NCI-H69 (cell line): ENCODE data around the gene RICTOR.
"Not testable (repeated sequence)": the region's sequence is repeated elsewhere in the genome, so short reads cannot be mapped to it uniquely, and the experiment has no call there.

Source experiments
- DNase-seq: peaks from one replicate; lab custom pipeline; 2025; lab: John Stamatoyannopoulos, UW

The RICTOR gene

GRCh38 chr5:39058178-39058921 lies 15.8 kb downstream of the RICTOR start:
- no peak for DNase-seq

- no peak for DNase-seq
Measured at GRCh38 chr5:39057734-39058133, 16.5 kb downstream of the RICTOR start.

- peak; percentile 29 for DNase-seq
Measured at GRCh38 chr5:39055768-39056398, 18.3 kb downstream of the RICTOR start.

GRCh38 chr5:39055027-39055767 lies 19.0 kb downstream of the RICTOR start:
- DNase-seq: no peak

- no peak for DNase-seq
Measured at GRCh38 chr5:39053189-39053588, 21.0 kb downstream of the RICTOR start.

- DNase-seq: no peak
Measured at GRCh38 chr5:39052141-39052540, 22.1 kb downstream of the RICTOR start.

GRCh38 chr5:39049315-39049714 lies 24.9 kb downstream of the RICTOR start:
- no peak for DNase-seq

GRCh38 chr5:39040875-39041274 lies 33.3 kb downstream of the RICTOR start:
- DNase-seq: peak; percentile 51

GRCh38 chr5:39034493-39034892 lies 39.7 kb downstream of the RICTOR start:
- not testable (repeated sequence) for DNase-seq

GRCh38 chr5:39031041-39031440 lies 43.2 kb downstream of the RICTOR start:
- DNase-seq: no peak

- DNase-seq: no peak
Measured at GRCh38 chr5:39025456-39025855, 48.7 kb downstream of the RICTOR start.

- DNase-seq: no peak
Measured at GRCh38 chr5:39024884-39025283, 49.3 kb downstream of the RICTOR start.

GRCh38 chr5:39024005-39024404 lies 50.2 kb downstream of the RICTOR start:
- DNase-seq: peak; percentile 37

GRCh38 chr5:39023121-39023520 lies 51.1 kb downstream of the RICTOR start:
- DNase-seq: no peak

GRCh38 chr5:39022151-39022550 lies 52.0 kb downstream of the RICTOR start:
- no peak for DNase-seq

- DNase-seq: no peak
Measured at GRCh38 chr5:39021413-39021812, 52.8 kb downstream of the RICTOR start.

- no peak for DNase-seq
Measured at GRCh38 chr5:39020458-39020857, 53.7 kb downstream of the RICTOR start.

- DNase-seq: no peak
Measured at GRCh38 chr5:39019254-39019653, 54.9 kb downstream of the RICTOR start.

- DNase-seq: no peak
Measured at GRCh38 chr5:39017504-39017903, 56.7 kb downstream of the RICTOR start.

- DNase-seq: no peak
Measured at GRCh38 chr5:39016587-39017275, 57.5 kb downstream of the RICTOR start.

- DNase-seq: peak; percentile 6
Measured at GRCh38 chr5:39015743-39016586, 58.2 kb downstream of the RICTOR start.
